SK-N-SH treated with all-trans-retinoic acid at 6 μM for 48 hours (cell line): ENCODE results near the gene KLK3.

Source experiments
- ATAC-seq: fragments of 200-7000 bp; cut with Tn5 transposase; 3 replicates; pipeline ENCODE4 v1.9.1; 2020; ENCODE audit warnings: mild to moderate bottlenecking, moderate library complexity
- BACH2 ChIP-seq: fragments of 250-450 bp; sonication (Bioruptor Pico); IDR thresholded peaks from 2 replicates; pipeline ENCODE4 v1.9.0; 2021; ENCODE audit warnings: mild to moderate bottlenecking, borderline replicate concordance
- CSRNP3 ChIP-seq: fragments of 250-450 bp; sonication (Bioruptor Pico); IDR thresholded peaks from 2 replicates; pipeline ENCODE4 v1.5.1; 2021; ENCODE audit warnings: mild to moderate bottlenecking, moderate library complexity
- GLIS3 ChIP-seq: fragments of 250-450 bp; sonication (Bioruptor Pico); IDR thresholded peaks from 2 replicates; pipeline ENCODE4 v1.5.0; 2020; ENCODE audit warnings: mild to moderate bottlenecking, moderate library complexity
- ISL1 ChIP-seq: fragments of 250-450 bp; sonication (Bioruptor Pico); IDR thresholded peaks from 2 replicates; pipeline ENCODE4 v2.1.2; 2022; ENCODE audit warnings: mild to moderate bottlenecking, moderate library complexity
- OSR1 ChIP-seq: fragments of 250-450 bp; sonication (Bioruptor Pico); IDR thresholded peaks from 2 replicates; pipeline ENCODE4 v1.8.0; 2022; ENCODE audit warnings: moderate library complexity, mild to moderate bottlenecking, inconsistent platforms
- PATZ1 ChIP-seq: fragments of 250-450 bp; sonication (Bioruptor Pico); IDR thresholded peaks from 2 replicates; pipeline ENCODE4 v1.8.0; 2020; ENCODE audit warnings: mild to moderate bottlenecking, moderate library complexity, borderline replicate concordance
- PPARA ChIP-seq: fragments of 250-450 bp; sonication (Bioruptor Pico); IDR thresholded peaks from 2 replicates; pipeline ENCODE4 v1.5.0; 2020; ENCODE audit warnings: mild to moderate bottlenecking, borderline replicate concordance
- RARB ChIP-seq: fragments of 250-450 bp; sonication (Bioruptor Pico); IDR thresholded peaks from 2 replicates; pipeline ENCODE4 v1.8.0; 2021; ENCODE audit warnings: mild to moderate bottlenecking, moderate library complexity
- SNAI2 ChIP-seq: fragments of 250-450 bp; sonication (Bioruptor Pico); IDR thresholded peaks from 2 replicates; pipeline ENCODE4 v1.5.0; 2020; ENCODE audit warnings: mild to moderate bottlenecking, moderate library complexity
- TOX ChIP-seq: fragments of 250-450 bp; sonication (Bioruptor Pico); IDR thresholded peaks from 2 replicates; pipeline ENCODE4 v1.8.0; 2021; ENCODE audit warnings: mild to moderate bottlenecking, moderate library complexity, borderline replicate concordance
- TSHZ2 ChIP-seq: fragments of 250-450 bp; sonication (Bioruptor Pico); IDR thresholded peaks from 2 replicates; pipeline ENCODE4 v1.5.0; 2020; ENCODE audit warnings: mild to moderate bottlenecking, moderate library complexity
- ZC3H10 ChIP-seq: fragments of 250-450 bp; sonication (Bioruptor Pico); IDR thresholded peaks from 2 replicates; pipeline ENCODE4 v1.5.1; 2021; ENCODE audit warnings: mild to moderate bottlenecking, moderate library complexity
- ZFP30 ChIP-seq: fragments of 450-650 bp; formaldehyde crosslinking; IDR thresholded peaks from 2 replicates; pipeline ENCODE4 v1.5.0; 2022; ENCODE audit warnings: mild to moderate bottlenecking, moderate library complexity
- ZNF565 ChIP-seq: fragments of 450-650 bp; formaldehyde crosslinking; conservative IDR thresholded peaks from 2 replicates; pipeline ENCODE4 v1.5.0; 2020; ENCODE audit warnings: low read depth, mild to moderate bottlenecking, moderate library complexity
- ZNF70 ChIP-seq: fragments of 450-650 bp; formaldehyde crosslinking; IDR thresholded peaks from 2 replicates; pipeline ENCODE4 v1.5.0; 2020; ENCODE audit warnings: mild to moderate bottlenecking, moderate library complexity
- ZNF8 ChIP-seq: fragments of 450-650 bp; formaldehyde crosslinking; IDR thresholded peaks from 2 replicates; pipeline ENCODE4 v1.5.0; 2020; ENCODE audit warnings: mild to moderate bottlenecking, moderate library complexity

The KLK3 gene

GRCh38 chr19:50837300-50837699 is 17.4 kb upstream of the KLK3 start:
- TF ChIP-seq TSHZ2, result no peak
- no peak for TF ChIP-seq CSRNP3
- no peak for TF ChIP-seq PATZ1 (CRISPR knock-in tag)
- TF ChIP-seq ZC3H10 (CRISPR knock-in tag), result no peak
- no peak for TF ChIP-seq ZNF70
- no peak for TF ChIP-seq RARB (CRISPR knock-in tag)
- TF ChIP-seq TOX (CRISPR knock-in tag), result no peak
- TF ChIP-seq ZFP30, result no peak
- no peak for TF ChIP-seq GLIS3
- TF ChIP-seq SNAI2 (CRISPR knock-in tag), result no peak
- no peak for TF ChIP-seq PPARA (CRISPR knock-in tag)
- TF ChIP-seq ISL1 (CRISPR knock-in tag), result no peak
- TF ChIP-seq, all 23 proteins: peak for 0
- no peak for ATAC-seq

GRCh38 chr19:50838239-50838638 is 16.5 kb upstream of the KLK3 start:
- TF ChIP-seq ZNF70 (no peak), ZC3H10 (CRISPR knock-in tag) (no peak), ZNF565 (no peak), PATZ1 (CRISPR knock-in tag) (no peak), BACH2 (CRISPR knock-in tag) (no peak), TSHZ2 (no peak), OSR1 (CRISPR knock-in tag) (no peak)
- ATAC-seq, result no peak

GRCh38 chr19:50839712-50840655 is 14.7 kb upstream of the KLK3 start:
- no peak for ATAC-seq
- TF ChIP-seq TSHZ2 (no peak), ZNF8 (peak; percentile 58)
